Endothelial cell of umbilical vein (primary cell): Measurements from ENCODE around the gene R3HCC1L. TPM values are rescaled to one million over a fixed set of nuclear protein-coding genes. Genes with fewer than 3 reads are reported as not detected.

Source experiments
- BruUV-seq: library from RNA; stranded (reverse); fragments of 400-500 nt; replicated peaks from 2 replicates; lab custom pipeline; 2021; lab: Mats Ljungman, UMichigan
- CTCF ChIA-PET: fragments of 300-600, 350-600 bp; sonication (Branson Sonifier 250); formaldehyde crosslinking; loops from one replicate; lab custom pipeline; 2021; ENCODE audit warnings: antibody characterized with exemption, inconsistent platforms; lab: Charles Lee
- POLR2A ChIA-PET: fragments of 300-600, 350-600 bp; sonication (Branson Sonifier 250); formaldehyde crosslinking; loops from one replicate; lab custom pipeline; 2021; ENCODE audit warnings: antibody characterized with exemption, inconsistent platforms; lab: Charles Lee
- DNase-seq: peaks from one replicate; pipeline ENCODE4 v3.0.0-alpha.2; 2011; ENCODE audit warnings: low read depth, low spot score
- FAIRE-seq: peaks from 2 replicates; lab custom pipeline; 2011; peaks lifted over from hg19 to GRCh38; lab: Jason Lieb, UNC
- H2AFZ ChIP-seq: 2 replicates; pipeline ENCODE4 v1.6.0; 2012; ENCODE audit warnings: low read depth, low read length, control low read depth, inconsistent platforms
- H3K27ac ChIP-seq: 2 replicates; pipeline ENCODE4 v1.5.1; 2011; ENCODE audit warnings: low read depth, mild to moderate bottlenecking, control low read depth, low read length, moderate library complexity; ENCODE audit not compliant: insufficient read depth
- H3K27me3 ChIP-seq, 2 experiments: 2 replicates each; pipeline versions ENCODE4 v1.6.0 to v1.6.1; 2011; ENCODE audit warnings: low read length in 2 of 2, mixed read lengths in 1 of 2; ENCODE audit not compliant: control insufficient read depth in 2 of 2, insufficient read depth in 2 of 2
- H3K36me3 ChIP-seq, 2 experiments: 2 replicates in 1 of 2; 3 replicates in 1 of 2; pipeline ENCODE4 v1.5.1; 2011; ENCODE audit warnings: low read length in 2 of 2, mild to moderate bottlenecking in 1 of 2, moderate library complexity in 1 of 2; ENCODE audit not compliant: control insufficient read depth in 2 of 2, insufficient read depth in 2 of 2; ENCODE audit errors: extremely low read depth in 1 of 2
- H3K4me1 ChIP-seq: 3 replicates; pipeline ENCODE4 v1.5.1; 2011; ENCODE audit warnings: mild to moderate bottlenecking, low read length; ENCODE audit not compliant: control insufficient read depth, insufficient read depth; ENCODE audit errors: extremely low read depth
- H3K4me2 ChIP-seq: 2 replicates; pipeline ENCODE4 v1.6.1; 2011; ENCODE audit warnings: low read length, control low read depth, mixed read lengths; ENCODE audit not compliant: insufficient read depth
- H3K4me3 ChIP-seq, 3 experiments: fragments of 200-600 bp in 1 of 3; sonication (generic), shearing (Covaris generic) in 1 of 3; replicated peaks in 1 of 3; 2 replicates each; pipeline ENCODE4 v1.5.1; 2011 to 2016; ENCODE audit warnings: control low read depth in 3 of 3, low read length in 3 of 3, mild to moderate bottlenecking in 2 of 3, inconsistent platforms in 1 of 3, low read depth in 1 of 3, moderate library complexity in 1 of 3; ENCODE audit not compliant: insufficient read depth in 1 of 3
- H3K79me2 ChIP-seq: 2 replicates; pipeline ENCODE4 v1.6.0; 2012; ENCODE audit warnings: low read length, inconsistent platforms; ENCODE audit not compliant: control insufficient read depth, insufficient read depth
- H3K9ac ChIP-seq: replicated peaks from 2 replicates; pipeline ENCODE3; 2011; ENCODE audit warnings: low read length, control low read depth; ENCODE audit not compliant: insufficient read depth; ENCODE audit errors: extremely low read depth
- H3K9me1 ChIP-seq: replicated peaks from 3 replicates; pipeline ENCODE4 v1.6.0; 2011; ENCODE audit warnings: mild to moderate bottlenecking, low read length; ENCODE audit not compliant: control insufficient read depth, insufficient read depth; ENCODE audit errors: extremely low read depth
- H3K9me3 ChIP-seq: replicated peaks from 2 replicates; pipeline ENCODE4 v1.5.1; 2012; ENCODE audit warnings: low read length, inconsistent platforms; ENCODE audit not compliant: control insufficient read depth, insufficient read depth
- H4K20me1 ChIP-seq: replicated peaks from 2 replicates; pipeline ENCODE3; 2011; ENCODE audit warnings: mild to moderate bottlenecking, low read length; ENCODE audit not compliant: control insufficient read depth, insufficient read depth; ENCODE audit errors: extremely low read depth
- CTCF ChIP-seq, 2 donors: IDR thresholded peaks; 1 replicate in 1 of 2; 2 replicates in 1 of 2; pipeline ENCODE4 v1.5.1; 2011; ENCODE audit warnings: low read length in 2 of 2, mild to moderate bottlenecking in 2 of 2, moderate library complexity in 2 of 2, control low read depth in 1 of 2, inconsistent platforms in 1 of 2, low read depth in 1 of 2; ENCODE audit not compliant: insufficient read depth in 1 of 2; ENCODE audit errors: extremely low read depth in 1 of 2
- EZH2 ChIP-seq: IDR thresholded peaks from 2 replicates; pipeline ENCODE4 v1.6.1; 2012; ENCODE audit warnings: borderline replicate concordance, low read depth, mild to moderate bottlenecking, moderate library complexity, low read length, inconsistent platforms; ENCODE audit not compliant: severe bottlenecking
- FOS ChIP-seq: IDR thresholded peaks from 2 replicates; pipeline ENCODE4 v1.6.1; 2011; ENCODE audit warnings: mild to moderate bottlenecking, low read length, moderate library complexity, borderline replicate concordance; ENCODE audit not compliant: insufficient read depth
- GATA2 ChIP-seq: IDR thresholded peaks from 2 replicates; pipeline ENCODE4 v1.7.0; 2011; ENCODE audit warnings: low read depth, mild to moderate bottlenecking, moderate library complexity, mixed read lengths, low read length; ENCODE audit not compliant: insufficient read length, insufficient read depth
- JUN ChIP-seq: IDR thresholded peaks from 2 replicates; pipeline ENCODE4 v1.6.1; 2011; ENCODE audit warnings: borderline replicate concordance, low read depth; ENCODE audit not compliant: insufficient read length, insufficient read depth
- MAX ChIP-seq: IDR thresholded peaks from 2 replicates; pipeline ENCODE4 v1.6.1; 2011; ENCODE audit not compliant: insufficient read depth, insufficient read length
- POLR2A ChIP-seq: IDR thresholded peaks from 2 replicates; pipeline ENCODE4 v1.6.1; 2012; ENCODE audit warnings: low read depth, mild to moderate bottlenecking, control low read depth, low read length
- POLR2AphosphoS5 ChIP-seq: IDR thresholded peaks from 2 replicates; pipeline ENCODE4 v1.6.1; 2012; ENCODE audit warnings: low read depth, mild to moderate bottlenecking, control low read depth, low read length, moderate library complexity; ENCODE audit not compliant: insufficient read depth
- dilution Hi-C: fragments of 300-500 bp; cut with MboI; formaldehyde crosslinking; loops from one replicate; pipeline ENCODE4 v1.15.0; 2019; ENCODE audit warnings: low sequenced_read_pairs; ENCODE audit not compliant: extremely low pct_ligation_motif_present
- intact Hi-C: fragments of 100-400 bp; cut with micrococcal nuclease; formaldehyde crosslinking; loops from one replicate; pipeline ENCODE4 v1.10.0; 2022
- polyA plus RNA-seq, 4 experiments: library from polyadenylated mRNA; depleted of rRNA in 3 of 4; stranded (reverse) in 3 of 4; unstranded in 1 of 4; fragments of >200 nt; gene quantifications; 2 replicates each; pipeline versions ENCODE4 v1.2.1 to v1.2.3, GENCODE V29; 2011 to 2012; ENCODE audit warnings: missing spikeins in 1 of 4
- total RNA-seq: library from RNA; stranded (reverse); gene quantifications from 2 replicates; pipeline ENCODE4 v1.2.3, GENCODE V29; 2021

The R3HCC1L gene
- total and polyA plus RNA-seq, 2 donors (not counting 3 experiments of a cell fraction or from before 2014, with no cell fraction given), result 6.3 to 12.4 TPM

GRCh38 chr10:98097175-98097574 lies 37.3 kb upstream of the R3HCC1L start:
- Histone ChIP-seq H3K4me3 (no peak overlapping the region), H3K79me2 (no peaks in the 10 kb centered on the region), H3K27ac (no peak overlapping the region), H3K9me1 (no peaks in the 10 kb centered on the region), H3K9me3 (no peaks in the 10 kb centered on the region), H4K20me1 (no peaks in the 10 kb centered on the region), H3K9ac (no peak overlapping the region), H3K36me3 (no peaks in the 10 kb centered on the region), H3K4me1 (no peaks in the 10 kb centered on the region), H3K4me2 (no peak overlapping the region), H3K27me3 (no peaks in the 10 kb centered on the region), H2AFZ (no peak overlapping the region)
- ChIA-PET POLR2A (no interaction called here), CTCF (no interaction called here)
- dilution Hi-C loops (no loop called here), intact Hi-C loops (no loop called here)
- BruUV-seq, result no TSS peak
- DNase-seq (no peak), FAIRE-seq (no peak)
- TF ChIP-seq JUN (no peak), FOS (no peak), CTCF (IDR thresholded peaks at IDR 0.05; ENCODE audit: extremely low read depth in 1 of 2, insufficient read depth in 1 of 2, low read depth in 1 of 2, low read length in 2 of 2) (no peak), MAX (no peak), EZH2 (no peak), GATA2 (no peak), POLR2A (no peak), POLR2AphosphoS5 (no peak)
